NCI-H146 treated with DMSO at 0.1 percent for 48 hours (cell line): ENCODE results near the gene SLC66A3.
A peak's percentile ranks its signal among the peaks of the same experiment; 100 is the strongest.

Experiments used
- DNase-seq: peaks from one replicate; lab custom pipeline; 2025; ENCODE audit not compliant: unreplicated experiment; lab: John Stamatoyannopoulos, UW

The SLC66A3 gene

GRCh38 chr2:11155381-11156035 lies at the start of gene SLC66A3:
SLC66A3 (plus strand) TSS chr2:11155467; CDS start chr2:11155547, 80 bp downstream.
- peak; percentile 83 for DNase-seq

- DNase-seq: no peak
These were observed 46.3 kb upstream of the SLC66A3 start for GRCh38 chr2:11109002-11109401.

DNA sequence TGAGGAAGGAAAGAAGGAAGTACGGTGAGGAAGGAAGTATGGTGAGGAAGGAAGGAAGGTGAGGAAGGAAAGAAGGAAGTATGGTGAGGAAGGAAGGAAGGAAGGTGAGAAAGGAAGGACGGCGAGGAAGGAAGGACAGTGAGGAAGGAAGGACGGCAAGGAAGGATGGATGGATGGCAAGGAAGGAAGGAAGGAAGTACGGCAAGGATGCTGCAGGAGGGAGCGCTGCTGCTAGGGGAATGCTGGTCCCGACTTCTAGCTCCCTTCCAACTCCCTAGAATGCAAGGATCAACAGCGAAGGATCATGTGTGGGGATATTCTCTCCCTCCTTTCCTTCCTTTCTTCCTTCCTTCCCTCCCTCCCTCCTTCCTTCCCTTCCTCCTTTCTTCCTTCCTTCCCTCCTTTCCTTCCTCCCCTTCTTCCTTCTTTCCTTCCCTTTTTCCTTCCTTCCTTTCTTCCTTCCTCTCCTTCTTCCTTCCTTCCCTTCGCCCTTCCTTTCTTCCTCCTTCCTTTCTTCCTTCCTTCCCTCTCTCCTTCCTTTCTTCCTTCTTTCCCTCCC lies 42.3 kb upstream of the SLC66A3 start:
- no peak for DNase-seq

- DNase-seq: no peak
These were observed 37.5 kb upstream of the SLC66A3 start for GRCh38 chr2:11117776-11118175.

GRCh38 chr2:11118761-11119160 lies 36.5 kb upstream of the SLC66A3 start:
- no peak for DNase-seq

DNA sequence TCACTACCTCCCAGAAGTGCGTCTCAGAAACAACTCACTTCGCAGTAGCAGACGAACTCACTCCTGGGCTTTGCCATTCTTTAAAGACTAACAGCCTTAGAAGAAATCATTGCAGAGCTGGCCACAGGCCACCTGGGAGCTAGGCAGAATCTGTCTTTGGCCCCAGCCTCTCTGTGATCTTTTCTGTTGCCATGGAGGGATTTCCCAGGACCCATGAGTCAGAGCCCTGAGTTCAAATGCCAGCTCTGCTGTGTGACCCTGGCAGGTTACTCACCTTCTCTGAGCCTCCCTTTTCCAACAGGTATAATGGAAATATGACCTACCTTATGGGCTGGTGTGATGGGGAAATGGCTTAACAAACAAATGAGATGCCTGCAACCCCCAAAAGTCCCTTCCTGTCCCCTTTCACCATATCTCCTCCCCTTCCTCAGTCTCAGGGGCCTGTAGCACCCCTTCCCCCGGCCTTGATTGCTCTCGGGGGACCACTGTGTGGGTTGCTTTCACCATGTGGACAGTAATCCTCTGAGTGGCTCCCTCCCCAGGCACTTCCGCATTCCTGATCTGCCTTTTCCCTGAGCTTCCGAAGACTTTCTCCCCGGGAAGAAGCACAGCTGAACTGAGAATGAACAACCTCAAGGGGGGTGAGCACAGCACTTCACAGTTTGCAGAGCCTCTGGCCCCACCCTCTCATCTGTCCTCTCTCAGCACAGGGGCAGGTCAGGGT lies 34.0 kb upstream of the SLC66A3 start:
- DNase-seq: no peak

GRCh38 chr2:11121823-11122155 lies 33.5 kb upstream of the SLC66A3 start:
- DNase-seq: no peak

- no peak for DNase-seq
These were observed 32.9 kb upstream of the SLC66A3 start for GRCh38 chr2:11122380-11122779.

GRCh38 chr2:11123001-11123809 lies 32.1 kb upstream of the SLC66A3 start:
- DNase-seq: no peak

DNA sequence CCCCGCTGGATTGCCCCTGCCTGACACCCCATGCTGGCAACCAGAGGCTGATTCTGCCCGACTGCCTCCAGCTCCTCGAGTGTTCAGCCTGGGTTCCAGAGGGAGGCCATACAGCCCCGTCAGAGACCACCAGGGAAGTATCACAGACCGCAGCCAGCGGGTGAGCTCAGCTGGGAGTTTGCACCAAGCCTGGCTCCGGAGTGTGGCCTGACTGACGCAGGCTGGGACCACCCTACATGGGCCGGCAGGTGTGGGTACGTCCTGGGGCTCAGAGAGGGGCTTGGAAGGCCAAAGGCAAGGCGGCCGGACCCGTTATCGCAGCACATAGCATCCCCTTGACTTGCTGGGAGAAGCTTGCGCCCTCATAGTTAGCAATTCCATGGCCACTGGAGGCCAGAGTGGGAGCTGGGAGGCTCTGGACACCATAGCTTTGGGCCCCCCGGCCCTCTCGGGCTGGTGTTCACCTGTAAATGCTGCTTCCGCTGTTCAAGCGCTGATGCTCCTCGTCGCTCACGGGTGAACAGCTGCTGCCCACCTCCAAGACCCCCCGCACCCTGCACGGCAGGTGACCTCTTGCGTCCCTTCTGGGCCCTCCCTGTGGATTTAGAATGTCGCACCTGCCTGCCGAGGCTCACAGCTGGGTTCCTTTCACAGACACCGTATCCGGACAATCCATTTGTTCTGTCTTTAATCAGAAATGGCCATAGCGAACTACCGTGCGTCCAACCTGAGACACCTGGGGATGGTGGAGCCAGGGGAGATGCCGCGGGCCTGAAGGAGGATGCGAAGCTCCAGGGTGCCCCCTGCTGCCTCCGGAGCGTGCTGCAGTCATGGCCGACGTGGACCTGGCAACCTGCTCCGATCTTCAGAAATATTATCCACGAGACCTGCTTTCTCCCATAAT lies 31.2 kb upstream of the SLC66A3 start:
- peak; percentile 85 for DNase-seq

DNA sequence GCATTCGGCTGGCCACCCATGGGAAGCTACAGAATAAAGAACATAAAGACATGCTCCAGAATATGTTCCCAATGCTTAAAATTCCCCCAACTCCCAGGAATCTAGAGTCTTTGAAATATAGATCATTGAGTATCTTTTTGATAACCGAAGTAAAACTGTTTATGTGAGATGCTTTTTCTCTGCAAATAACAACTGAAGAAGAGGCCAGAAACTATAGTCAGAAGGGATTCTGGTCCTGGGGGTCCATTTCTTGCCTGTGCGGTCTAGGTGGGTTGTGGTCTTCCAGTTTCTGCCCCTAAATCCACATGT lies 30.6 kb upstream of the SLC66A3 start:
- no peak for DNase-seq

GRCh38 chr2:11127761-11128160 lies 27.5 kb upstream of the SLC66A3 start:
- no peak for DNase-seq

DNA sequence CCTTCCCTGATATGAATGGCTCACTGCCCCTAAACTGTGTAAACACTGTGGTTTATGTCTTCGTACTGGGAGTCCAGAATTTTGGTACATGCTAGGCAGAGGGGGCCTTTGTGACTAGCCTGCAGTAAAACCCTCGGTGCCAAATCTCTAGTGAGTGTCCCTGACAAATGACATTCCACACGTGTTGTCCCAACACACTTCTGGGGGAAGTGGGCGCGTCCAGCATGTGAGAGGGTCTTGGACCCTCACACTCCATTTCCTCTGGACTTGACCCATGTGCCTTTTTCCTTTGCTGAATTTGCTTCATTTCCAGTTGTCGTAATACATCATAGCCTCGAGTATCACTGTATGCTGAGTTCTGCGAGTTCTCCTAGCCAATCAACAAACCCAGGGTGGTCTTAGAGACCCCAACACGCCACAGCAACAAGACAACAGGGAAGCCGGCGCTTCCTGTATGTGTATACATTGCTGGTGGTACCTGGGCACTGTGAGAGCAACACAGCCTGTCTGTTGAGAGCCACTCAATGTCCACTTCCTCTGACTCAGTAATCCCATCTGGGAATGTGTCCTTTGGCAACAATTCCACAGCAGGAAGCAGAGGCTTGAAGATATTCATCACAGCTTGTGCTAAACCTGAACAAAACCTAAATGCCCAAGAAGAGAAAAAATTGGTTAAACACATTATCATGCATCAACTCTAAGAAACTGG lies 26.9 kb upstream of the SLC66A3 start:
- no peak for DNase-seq

GRCh38 chr2:11129598-11130449 lies 25.4 kb upstream of the SLC66A3 start:
- peak; percentile 44 for DNase-seq

DNA sequence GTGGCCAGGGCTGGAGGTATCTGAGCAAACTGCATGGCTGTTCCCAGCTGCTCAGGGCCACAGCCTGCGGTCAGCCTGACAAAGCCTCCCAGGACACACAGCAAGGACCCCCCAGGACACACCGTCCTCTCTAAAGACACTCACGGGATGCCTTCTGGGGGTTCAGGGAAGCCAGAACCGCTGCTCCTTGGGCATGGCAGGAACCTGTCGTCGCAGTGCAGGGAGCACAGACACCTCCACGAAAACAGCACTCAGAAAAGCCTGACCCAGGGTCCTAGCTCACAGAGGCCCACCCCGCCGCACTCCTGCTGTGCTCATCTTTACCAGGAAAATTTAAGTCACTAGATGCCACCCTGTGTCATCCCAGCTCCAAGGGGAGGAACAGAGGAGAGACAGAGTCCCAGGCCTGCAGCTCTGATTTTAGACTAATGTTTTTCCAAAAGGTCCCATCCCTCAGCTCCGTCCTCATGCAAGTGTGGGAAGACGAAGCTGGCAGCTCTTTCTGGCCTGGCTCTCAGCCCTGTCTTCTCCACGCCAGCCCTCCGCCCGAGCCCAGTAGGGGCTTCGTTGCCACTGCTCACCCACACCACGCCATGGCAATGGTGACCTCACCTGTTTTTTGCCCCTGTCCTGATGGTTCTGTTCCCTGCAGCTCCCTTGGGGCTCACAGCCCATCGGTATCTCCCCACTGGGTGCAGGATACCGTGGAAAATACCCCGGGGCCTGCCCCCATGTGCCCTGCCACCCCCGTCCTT lies 23.9 kb upstream of the SLC66A3 start:
- DNase-seq: no peak

GRCh38 chr2:11132036-11132671 lies 23.1 kb upstream of the SLC66A3 start:
- DNase-seq: no peak

DNA sequence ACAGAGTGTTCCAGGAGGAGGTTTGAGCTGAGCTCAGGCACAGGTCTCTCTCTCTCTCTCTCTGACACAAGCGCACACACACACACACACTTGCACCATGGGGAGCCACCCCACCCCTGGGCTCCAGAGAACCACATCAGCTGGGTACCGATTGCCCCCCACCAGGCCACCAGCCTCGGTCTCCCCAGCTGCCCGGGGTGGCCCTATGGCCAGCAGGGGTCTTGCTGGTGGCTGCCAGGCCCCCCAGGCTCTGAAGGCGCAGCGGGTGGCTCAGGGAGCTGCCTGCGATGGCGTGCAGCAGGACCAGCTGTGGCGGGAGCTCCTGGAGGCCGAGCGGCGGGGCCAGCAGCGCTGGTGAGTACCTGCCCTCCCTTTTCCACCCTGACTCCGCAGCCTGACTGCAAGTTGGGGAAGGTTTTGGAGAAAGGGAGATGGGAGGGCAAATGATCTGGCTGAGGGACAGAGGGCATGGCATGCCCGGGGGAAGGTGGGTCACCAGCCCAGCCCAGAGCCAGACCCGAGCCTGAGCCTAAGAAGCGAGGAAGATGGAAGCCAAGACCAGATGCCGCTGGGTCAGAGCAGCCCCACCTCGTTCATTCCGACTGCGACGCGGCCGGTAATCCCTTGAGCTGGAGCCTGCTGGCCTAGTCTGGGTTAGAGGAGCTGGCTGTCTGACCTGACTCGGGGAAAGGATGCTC lies 21.9 kb upstream of the SLC66A3 start:
- DNase-seq: peak; percentile 30

- no peak for DNase-seq
These were observed 21.3 kb upstream of the SLC66A3 start for GRCh38 chr2:11133936-11134320.
